Fibroblast of skin of scalp (primary cell): ENCODE results near the gene GCN1. TPM values are rescaled to one million over a fixed set of nuclear protein-coding genes. Genes with fewer than 3 reads are reported as not detected.
A peak's percentile ranks its signal among the peaks of the same experiment; 100 is the strongest.
"Not testable (repeated sequence)": the region's sequence is repeated elsewhere in the genome, so short reads cannot be mapped to it uniquely, and the experiment has no call there.

ENCODE experiments used
- DNase-seq: peaks from one replicate; pipeline ENCODE4 v3.0.0-alpha.2; 2013
- polyA plus RNA-seq, 2 experiments: library from polyadenylated mRNA; unstranded; fragments of 120-200 nt; gene quantifications; one replicate each; pipeline ENCODE4 v1.2.1, GENCODE V29; 2013; ENCODE audit not compliant: insufficient read length in 2 of 2

The GCN1 gene
- polyA plus RNA-seq (2013, experiment 1 of 2; ENCODE audit: insufficient read length) = 54.1 TPM
- polyA plus RNA-seq (2013, experiment 2 of 2; ENCODE audit: insufficient read length) = 54.4 TPM

GRCh38 chr12:120194534-120195395, at the start of gene GCN1:
TSS of gene GCN1 (minus strand) at chr12:120194715. CDS start at chr12:120194697, 18 bp downstream.
- peak; percentile 85 for DNase-seq

- no peak for DNase-seq
Measured at GRCh38 chr12:120242971-120243699, 48.6 kb upstream of the GCN1 start.

GRCh38 chr12:120242275-120242799, 47.8 kb upstream of the GCN1 start:
- DNase-seq = no peak

- DNase-seq = no peak
Measured at GRCh38 chr12:120241561-120242274, 47.2 kb upstream of the GCN1 start.

GRCh38 chr12:120240495-120240833, 45.9 kb upstream of the GCN1 start:
- no peak for DNase-seq

- DNase-seq = no peak
Measured at GRCh38 chr12:120239776-120240494, 45.4 kb upstream of the GCN1 start.

GRCh38 chr12:120238839-120239445, 44.4 kb upstream of the GCN1 start:
- no peak for DNase-seq

- no peak for DNase-seq
Measured at GRCh38 chr12:120238217-120238616, 43.7 kb upstream of the GCN1 start.

GRCh38 chr12:120237360-120238171, 43.1 kb upstream of the GCN1 start:
- DNase-seq = peak; percentile 85

GRCh38 chr12:120236809-120237208, 42.3 kb upstream of the GCN1 start:
- DNase-seq = not testable (repeated sequence)

- peak; percentile 51 for DNase-seq
Measured at GRCh38 chr12:120235369-120236323, 41.1 kb upstream of the GCN1 start.

- peak; percentile 98 for DNase-seq
Measured at GRCh38 chr12:120234643-120235368, 40.3 kb upstream of the GCN1 start.

- peak; percentile 96 for DNase-seq
Measured at GRCh38 chr12:120231316-120232011, 36.9 kb upstream of the GCN1 start.

GRCh38 chr12:120230974-120231315, 36.4 kb upstream of the GCN1 start:
- DNase-seq = no peak

- DNase-seq = peak; percentile 97
Measured at GRCh38 chr12:120230326-120230973, 35.9 kb upstream of the GCN1 start.

GRCh38 chr12:120229487-120230325, 35.2 kb upstream of the GCN1 start:
- peak; percentile 27 for DNase-seq

GRCh38 chr12:120229071-120229486, 34.6 kb upstream of the GCN1 start:
- DNase-seq = no peak
